GM18909 (cell line): ENCODE measurements around the gene MKRN3.

Experiments
- ATAC-seq: cut with Tn5 transposase; IDR thresholded peaks from one replicate; pipeline ENCODE4 v1.9.1; 2021; ENCODE audit warnings: mild to moderate bottlenecking; ENCODE audit not compliant: unreplicated experiment, poor library complexity

Gene MKRN3

DNA sequence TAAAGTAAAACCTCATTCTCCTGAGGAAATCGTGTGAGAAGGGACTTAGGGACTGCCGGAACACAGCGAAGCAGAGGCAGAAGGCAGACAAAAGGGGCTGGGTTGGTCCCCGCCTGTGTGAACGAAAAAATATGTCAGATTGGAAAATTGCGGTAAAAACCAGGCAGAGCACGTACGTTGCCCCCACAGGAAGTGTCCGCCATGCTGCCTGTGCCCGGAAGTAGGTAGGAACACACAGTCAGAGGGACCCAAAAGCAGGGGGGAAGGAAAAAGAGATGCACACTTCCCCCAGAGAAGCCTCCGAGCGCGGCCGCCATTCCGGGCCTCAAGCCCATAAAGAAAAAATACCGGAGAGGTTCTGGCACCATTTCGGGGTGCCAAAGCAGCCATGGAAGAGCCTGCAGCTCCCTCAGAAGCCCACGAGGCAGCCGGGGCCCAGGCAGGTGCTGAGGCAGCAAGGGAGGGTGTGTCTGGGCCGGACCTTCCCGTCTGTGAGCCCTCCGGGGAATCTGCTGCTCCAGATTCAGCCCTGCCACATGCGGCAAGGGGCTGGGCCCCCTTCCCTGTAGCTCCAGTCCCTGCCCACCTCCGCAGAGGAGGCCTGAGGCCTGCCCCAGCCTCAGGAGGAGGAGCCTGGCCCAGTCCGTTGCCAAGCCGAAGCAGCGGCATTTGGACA is at the start of gene MKRN3:
TSS of gene MKRN3 (plus strand) at position 280 of the 676 bp plus-strand sequence. CDS start at position 389, 109 bp downstream.
- ATAC-seq: peak; percentile 67

DNA sequence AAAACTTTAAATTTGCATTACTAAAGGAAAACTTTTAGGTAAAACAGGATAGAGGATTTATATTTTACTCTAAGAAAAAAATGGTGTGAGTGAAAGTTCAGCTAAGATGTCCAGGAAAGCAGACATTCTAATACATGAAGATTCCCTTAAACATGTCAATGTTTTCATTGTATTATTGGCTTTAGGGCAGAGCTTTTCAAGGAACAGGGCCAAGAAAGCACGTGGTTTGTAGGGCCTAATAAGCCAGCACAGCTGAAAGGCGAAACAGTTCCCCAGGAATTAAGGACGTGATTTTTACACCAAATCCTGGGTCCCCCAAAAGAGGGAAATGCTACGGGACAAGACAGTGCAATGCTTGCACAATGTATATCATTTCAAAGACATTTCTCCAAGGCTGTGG is 48.6 kb upstream of the MKRN3 start:
- no peak for ATAC-seq

DNA sequence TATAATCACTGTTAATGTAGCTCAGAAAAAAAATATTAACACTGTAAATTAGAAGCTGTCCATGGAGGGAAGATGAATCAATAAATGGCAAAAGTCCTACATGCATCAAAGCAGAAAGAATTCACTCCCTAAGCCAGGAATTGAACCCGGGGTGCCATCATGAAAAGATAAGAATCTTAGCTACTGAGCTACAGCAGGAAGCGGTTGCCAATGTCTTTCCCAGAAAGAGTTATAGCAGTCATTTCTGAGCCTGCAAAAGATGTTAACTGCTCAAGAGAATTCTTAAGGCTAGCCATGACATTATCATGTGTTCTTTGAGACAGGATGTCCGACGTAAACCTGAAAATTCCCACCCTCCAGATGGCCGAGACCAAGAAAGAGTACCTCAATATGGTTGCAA is 47.4 kb upstream of the MKRN3 start:
- no peak for ATAC-seq

DNA sequence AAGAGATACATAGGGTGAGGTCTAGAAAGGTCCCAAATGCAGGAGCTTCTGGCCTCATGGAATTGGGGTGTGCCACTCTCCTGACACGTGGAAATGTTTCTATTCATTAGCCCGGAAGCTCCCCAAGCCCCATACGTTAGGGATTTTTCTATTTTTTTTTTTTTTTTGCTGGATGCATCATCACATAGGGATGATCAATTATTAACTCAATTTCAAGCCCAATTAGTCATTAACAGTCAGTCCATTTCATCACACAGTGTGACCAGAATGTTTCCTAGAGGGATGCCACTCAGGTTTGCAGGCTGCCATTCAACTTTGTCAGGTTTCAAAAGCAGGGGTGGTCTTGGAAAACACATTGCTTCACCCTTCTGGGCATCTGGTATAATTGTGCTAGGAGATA is 40.7 kb upstream of the MKRN3 start:
- ATAC-seq: no peak

DNA sequence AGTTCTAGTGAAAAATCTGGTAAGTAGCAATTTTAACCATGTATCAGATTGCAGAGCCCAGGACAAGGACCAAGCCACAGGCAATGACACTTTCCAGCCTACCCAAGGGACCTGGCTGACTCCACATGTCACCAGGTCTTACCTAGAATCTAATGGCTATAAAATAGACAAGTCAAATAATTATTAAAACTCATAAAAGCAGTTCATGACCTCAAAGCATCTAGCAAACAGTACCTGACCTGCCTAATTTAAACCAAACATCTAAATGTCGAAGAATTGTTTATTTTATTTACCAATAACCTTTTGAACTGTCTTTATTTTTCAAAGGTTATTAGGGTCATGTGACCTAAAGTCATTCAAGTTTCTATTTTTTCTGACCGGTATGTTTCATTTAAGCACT is 35.6 kb upstream of the MKRN3 start:
- no peak for ATAC-seq

DNA sequence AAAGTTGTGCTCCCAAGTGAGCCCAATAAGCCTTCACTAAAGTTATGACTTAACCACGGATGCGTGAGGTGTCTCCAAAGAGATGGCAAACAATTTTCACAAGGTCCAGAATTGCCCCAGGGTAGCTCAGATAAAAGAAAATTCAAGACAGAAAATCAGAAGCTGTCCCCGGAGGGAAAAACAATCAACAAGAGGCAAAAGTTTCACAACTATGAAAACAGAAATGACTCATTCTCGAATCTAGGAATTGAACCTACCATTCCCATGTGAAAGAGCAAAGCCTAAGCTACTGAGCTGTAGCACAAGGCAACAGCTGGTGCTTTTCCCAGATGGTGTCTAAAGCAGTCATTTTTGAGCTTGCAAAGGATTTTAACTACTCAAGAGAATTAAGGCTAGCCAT is 33.5 kb upstream of the MKRN3 start:
- no peak for ATAC-seq

DNA sequence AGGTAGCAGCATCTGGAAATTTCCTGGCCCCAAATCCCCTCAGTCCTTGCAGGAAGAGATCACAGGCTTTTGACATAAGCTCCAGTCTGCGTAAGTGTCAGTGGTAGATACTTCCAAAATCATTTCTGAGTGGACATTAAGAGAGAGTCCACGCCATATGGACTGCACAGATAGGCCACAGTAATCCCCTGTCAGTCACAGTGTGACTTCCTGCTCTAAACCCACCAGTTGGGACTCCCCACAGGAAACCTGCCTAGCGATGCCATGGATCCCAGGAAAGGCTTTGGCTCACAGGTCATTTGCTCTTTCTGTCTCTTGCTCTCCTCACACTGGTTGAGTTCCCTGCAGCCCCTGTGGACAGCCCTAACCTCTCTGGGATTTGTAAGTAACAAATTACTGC is 28.8 kb upstream of the MKRN3 start:
- ATAC-seq: no peak

DNA sequence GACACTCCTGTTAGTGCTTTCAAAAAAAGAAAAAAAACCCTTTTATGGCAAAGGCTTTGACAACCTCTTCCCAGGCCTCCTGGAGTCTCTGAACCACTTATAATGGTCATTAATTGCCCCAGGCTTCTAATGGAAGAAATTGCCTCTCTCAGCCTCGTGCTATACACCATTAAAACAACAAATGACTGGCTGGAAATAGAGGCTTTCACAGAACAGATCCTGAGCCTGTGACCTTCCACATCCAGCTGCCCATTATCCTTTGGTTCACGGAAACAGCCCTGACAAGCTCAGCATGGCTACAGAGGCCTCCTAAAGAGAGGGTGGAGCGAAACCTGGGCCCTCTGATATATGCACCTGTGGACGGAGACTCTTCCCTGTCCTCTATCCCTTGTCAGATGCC is 26.8 kb upstream of the MKRN3 start:
- ATAC-seq: no peak

DNA sequence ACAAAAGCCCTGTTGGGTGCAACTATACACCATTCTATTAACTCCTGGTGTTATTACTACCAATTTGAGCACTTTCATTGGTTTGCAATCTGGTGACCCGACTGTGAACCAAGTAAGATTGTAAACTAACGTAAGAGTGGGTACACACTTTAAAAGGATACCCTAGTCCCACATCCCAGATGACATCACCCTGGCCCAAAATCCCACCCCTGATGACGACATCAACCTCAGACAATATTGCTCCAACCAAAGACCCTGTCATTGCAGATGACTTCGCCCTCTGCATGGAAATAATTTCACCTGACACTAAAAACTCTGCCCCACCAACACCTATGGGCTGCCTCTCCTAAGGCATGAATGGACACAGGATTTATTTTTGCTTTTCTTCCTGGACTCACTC is 25.6 kb upstream of the MKRN3 start:
- ATAC-seq: no peak

DNA sequence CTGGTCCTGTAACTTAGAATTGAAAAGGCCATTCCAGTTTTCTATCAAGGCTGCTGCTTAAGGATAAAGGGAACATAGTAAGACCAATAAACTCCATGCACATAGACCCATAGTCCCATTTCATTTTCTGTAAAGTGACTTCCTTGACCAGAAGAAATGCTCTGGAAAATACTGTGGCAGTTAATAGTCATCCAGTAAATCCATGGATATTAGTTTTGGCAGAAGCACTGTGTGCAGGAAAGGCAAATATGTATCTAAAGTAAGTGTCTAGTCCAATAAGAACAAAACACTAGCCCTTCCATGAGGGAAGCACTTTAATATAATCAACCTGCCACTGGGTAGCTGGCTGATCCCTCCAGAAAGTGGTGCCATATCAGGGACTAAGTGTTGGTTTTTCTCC is 19.3 kb upstream of the MKRN3 start:
- no peak for ATAC-seq

DNA sequence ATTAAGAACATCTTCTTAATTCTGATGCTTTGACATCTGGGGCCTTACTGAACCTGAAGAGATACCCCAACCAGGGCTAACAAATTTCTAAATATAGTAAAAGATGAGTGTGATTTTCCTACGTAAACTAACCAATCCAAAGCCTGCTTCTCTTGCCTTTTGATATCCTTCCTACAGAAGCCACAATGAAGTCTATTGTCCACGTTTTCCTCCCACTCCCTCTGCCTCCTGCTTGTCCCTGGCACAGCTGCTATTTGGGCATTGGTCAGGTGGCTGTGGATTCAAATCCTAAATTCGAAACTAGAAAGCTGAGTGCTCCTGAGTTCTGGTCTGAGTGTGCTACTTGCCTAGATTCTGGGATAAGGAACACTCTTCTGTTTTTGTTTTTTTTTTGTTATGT is 17.4 kb upstream of the MKRN3 start:
- ATAC-seq: no peak

DNA sequence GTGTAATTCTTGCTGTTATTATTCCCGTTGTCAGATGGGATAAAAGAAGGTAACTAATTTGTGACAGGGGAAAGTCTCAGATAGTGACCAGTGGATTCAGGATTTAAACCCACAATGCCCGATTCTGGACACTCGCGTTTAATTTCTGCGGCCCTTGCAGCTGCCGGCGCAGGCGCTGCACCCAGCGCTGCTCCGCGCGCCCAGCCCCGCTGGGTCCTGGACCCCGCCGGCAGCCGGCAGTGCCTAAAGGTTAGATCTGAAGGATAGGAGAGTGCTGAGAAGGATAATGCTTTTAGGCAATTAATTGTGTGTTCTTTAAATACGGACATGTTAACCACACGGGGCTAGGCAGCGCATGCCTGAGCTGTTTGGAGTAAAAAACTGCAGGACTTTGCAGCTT is 3.6 kb upstream of the MKRN3 start:
- no peak for ATAC-seq

DNA sequence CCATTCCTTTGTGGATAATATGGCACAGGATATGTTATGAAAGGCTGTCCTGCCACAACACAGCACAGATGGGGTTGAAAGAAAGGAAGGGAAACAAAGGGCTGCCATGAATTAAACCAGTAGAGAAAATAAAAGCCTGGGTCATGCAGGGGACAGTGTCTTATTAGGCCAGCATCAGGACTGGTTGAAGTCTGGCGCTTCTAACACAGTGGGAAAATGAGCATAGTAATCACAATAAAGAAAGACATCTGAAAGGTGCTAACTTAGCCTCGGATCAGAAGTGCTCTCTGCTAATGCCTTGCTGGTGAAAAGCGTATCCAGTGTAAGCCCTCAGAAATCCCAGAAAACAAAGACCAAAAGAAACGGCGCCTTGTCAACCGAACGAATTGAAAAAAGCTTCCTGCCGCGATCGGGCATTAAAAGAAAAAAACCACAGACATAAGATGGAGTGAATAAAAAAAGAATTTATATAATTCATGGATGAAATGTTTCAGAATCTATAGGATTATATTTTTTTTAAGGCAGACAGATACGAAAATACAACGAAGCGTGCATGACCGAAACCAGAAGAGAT is 566 bp upstream of the MKRN3 start:
- no peak for ATAC-seq

DNA sequence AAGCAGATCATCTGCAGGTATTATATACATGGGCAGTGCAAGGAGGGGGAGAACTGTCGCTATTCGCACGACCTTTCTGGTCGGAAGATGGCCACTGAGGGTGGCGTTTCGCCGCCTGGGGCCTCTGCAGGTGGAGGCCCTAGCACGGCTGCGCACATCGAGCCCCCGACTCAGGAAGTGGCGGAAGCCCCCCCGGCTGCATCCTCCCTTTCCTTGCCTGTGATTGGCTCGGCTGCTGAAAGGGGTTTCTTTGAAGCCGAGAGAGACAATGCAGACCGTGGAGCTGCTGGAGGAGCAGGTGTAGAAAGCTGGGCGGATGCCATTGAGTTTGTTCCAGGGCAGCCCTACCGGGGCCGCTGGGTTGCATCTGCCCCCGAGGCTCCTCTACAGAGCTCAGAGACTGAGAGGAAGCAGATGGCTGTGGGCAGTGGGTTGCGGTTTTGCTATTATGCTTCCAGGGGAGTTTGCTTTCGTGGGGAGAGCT is 639 bp downstream of the MKRN3 start:
- ATAC-seq: peak; percentile 65

DNA sequence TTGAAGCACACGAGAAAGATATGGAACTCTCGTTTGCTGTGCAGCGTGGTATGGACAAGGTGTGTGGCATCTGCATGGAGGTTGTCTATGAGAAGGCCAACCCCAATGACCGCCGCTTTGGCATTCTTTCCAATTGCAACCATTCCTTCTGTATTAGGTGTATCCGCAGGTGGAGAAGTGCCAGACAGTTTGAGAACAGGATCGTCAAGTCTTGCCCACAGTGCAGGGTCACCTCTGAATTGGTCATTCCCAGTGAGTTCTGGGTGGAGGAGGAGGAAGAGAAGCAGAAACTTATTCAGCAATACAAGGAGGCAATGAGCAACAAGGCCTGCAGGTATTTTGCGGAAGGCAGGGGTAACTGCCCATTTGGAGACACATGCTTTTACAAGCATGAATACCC is 1.2 kb downstream of the MKRN3 start:
- no peak for ATAC-seq

DNA sequence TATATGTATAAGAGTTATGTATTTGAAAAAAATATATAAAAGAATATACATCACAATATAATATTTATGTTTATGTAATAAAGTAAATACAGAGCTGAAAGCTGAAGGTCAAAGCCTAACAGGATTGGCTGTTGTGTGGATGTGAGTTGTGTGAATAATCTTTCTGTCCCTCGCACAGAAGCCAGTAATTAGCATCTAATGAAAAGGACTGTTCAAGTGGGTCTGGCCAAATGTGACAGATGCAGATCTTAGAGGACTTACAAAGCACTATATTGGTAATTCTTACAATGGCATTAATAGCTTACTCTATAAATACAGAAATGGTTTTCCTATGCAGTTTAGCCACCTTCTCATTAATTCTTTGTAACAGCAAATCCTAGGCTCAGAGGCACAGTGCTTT is 2.4 kb downstream of the MKRN3 start:
- no peak for ATAC-seq

DNA sequence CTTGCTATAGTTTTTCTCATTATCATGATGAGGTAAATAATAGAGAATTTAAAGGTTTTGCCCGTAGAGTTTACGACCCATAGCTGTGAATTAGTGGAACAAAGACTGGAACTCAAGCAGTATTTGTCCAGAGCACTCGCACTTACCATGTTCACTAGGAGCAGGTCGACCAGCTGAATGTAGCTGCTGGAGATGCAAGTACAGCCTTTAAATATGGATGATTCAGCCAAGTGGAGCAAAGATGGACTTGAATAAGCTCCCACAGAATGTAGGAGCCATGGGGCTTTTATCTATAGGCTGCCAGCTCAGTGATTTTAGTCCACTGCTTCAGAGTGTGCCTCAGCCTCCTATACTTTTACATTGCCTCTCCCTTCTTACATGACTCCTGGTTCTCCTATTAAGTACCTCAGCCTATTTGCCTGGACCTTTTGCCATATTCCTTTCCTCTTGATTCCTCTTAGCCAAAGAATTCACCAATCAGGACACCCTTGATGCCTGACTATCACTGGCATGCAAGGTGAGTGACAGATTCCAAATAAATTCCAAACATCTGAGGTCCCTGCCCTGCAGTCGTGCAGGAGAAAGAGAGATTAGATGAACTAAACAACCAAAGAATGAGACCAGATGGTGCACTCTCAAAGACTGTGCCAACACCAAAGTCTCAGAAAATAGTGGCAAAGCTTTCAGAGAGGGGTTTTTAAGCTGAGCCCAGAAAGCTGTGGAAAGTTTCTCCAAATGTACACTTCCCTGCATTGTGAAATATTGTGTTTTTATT is 3.9 kb downstream of the MKRN3 start:
- no peak for ATAC-seq

DNA sequence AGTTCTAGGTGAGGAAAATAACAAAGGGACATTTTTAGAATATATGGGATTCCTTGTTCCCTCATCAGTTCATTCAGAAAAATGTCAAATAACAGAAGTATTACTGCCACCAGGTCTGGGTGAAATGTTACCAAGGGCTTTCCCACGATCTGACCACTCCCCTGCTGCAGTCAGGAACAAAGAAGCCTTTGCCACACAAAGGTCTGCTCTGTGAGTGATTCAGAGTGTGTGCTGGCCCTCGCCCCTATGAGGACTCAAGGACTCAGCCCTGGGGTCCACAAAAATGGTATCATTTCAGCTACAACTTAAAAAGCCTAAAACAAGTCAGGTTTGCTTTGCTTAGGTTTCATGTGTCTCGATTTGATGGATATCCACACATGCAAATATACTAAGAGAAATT is 5.0 kb downstream of the MKRN3 start:
- no peak for ATAC-seq

DNA sequence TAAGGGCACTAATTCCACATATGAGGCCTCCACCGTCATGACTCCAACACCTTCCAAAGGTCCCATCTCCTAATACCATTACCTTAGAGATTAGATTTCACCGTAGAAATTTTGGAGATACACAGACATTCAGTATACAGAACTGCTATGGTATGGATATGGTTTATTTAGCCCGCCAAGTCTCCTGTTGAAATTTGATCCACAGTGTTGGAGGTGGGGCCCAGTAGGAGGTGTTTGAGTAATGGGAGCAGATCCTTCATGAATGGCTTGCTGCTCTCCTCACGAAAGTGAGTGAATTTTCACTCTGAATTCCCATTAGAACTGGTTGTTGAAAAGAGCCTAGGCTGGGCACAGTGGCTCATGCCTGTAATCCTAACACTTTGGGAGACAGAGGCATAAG is 7.4 kb downstream of the MKRN3 start:
- no peak for ATAC-seq

DNA sequence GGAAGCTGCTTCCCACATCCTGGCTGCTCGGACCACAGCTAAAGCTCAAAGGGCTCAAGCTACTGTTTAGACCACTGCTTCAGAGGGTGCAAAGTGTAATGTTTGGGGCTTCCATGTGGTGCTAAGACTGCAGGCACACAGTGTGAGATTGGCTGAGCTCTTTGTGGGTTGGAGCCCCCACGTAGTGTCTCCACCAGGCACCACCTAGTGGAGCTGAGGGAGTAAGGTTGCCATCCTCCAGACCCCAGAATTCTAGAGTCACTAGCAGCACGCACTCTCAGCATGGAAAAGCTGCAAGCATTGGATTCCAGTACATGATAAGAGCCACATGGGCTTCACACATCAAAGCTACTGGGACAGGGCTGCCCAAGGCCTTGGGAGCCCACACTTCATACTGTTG is 9.3 kb downstream of the MKRN3 start:
- no peak for ATAC-seq

DNA sequence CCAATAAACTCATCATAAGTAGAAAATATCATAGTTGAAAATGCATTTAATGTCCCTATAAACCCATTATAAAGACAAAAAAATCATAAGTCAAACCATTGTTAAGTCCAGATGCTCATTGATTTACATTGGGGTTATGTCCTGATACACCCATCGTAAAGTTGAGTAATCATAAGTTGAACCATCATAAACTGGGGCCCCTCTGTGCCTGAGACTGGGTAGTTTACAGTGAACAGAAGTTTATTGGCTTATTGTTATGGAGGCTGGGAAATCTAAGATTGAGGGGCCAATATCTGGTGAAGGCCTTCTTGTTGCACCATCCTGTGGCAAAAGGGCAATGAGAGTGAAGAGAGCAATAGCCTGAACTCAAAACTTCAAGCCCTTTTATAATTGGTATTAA is 10.6 kb downstream of the MKRN3 start:
- ATAC-seq: no peak
